ENCODE results near the gene RHBG. TPM values are rescaled to one million over a fixed set of nuclear protein-coding genes. Genes with fewer than 3 reads are reported as not detected.

The RHBG gene
- polyA plus RNA-seq, 12 donors = 0.27 TPM; not detected in 11

GRCh38 chr1:156386134-156386901, 17.3 kb downstream of the RHBG start:
- DNase-seq = no peak

- no peak for DNase-seq
Measured at GRCh38 chr1:156386949-156387869, 18.2 kb downstream of the RHBG start.

- DNase-seq = no peak
Measured at GRCh38 chr1:156387870-156388173, 18.8 kb downstream of the RHBG start.

GRCh38 chr1:156388174-156389137, 19.4 kb downstream of the RHBG start:
- no peak for DNase-seq

GRCh38 chr1:156389311-156389710, 20.3 kb downstream of the RHBG start:
- no peak for DNase-seq

GRCh38 chr1:156390469-156391365, 21.7 kb downstream of the RHBG start:
- no peak for DNase-seq

- DNase-seq = no peak
Measured at GRCh38 chr1:156391366-156391677, 22.3 kb downstream of the RHBG start.

GRCh38 chr1:156391701-156392100, 22.7 kb downstream of the RHBG start:
- DNase-seq = no peak

- no peak for DNase-seq
Measured at GRCh38 chr1:156392452-156392853, 23.4 kb downstream of the RHBG start.

- no peak for DNase-seq
Measured at GRCh38 chr1:156393095-156393494, 24.1 kb downstream of the RHBG start.

- DNase-seq = no peak
Measured at GRCh38 chr1:156394082-156394481, 25.1 kb downstream of the RHBG start.

GRCh38 chr1:156394835-156395461, 25.9 kb downstream of the RHBG start:
- no peak for DNase-seq

- no peak for DNase-seq
Measured at GRCh38 chr1:156399355-156400125, 30.5 kb downstream of the RHBG start.

GRCh38 chr1:156400191-156400935, 31.4 kb downstream of the RHBG start:
- no peak for DNase-seq

GRCh38 chr1:156401041-156401574, 32.1 kb downstream of the RHBG start:
- DNase-seq = no peak

- DNase-seq = no peak
Measured at GRCh38 chr1:156401681-156402081, 32.7 kb downstream of the RHBG start.

- DNase-seq = no peak
Measured at GRCh38 chr1:156402331-156403020, 33.5 kb downstream of the RHBG start.

- no peak for DNase-seq
Measured at GRCh38 chr1:156405670-156406069, 36.7 kb downstream of the RHBG start.
